GM18868 (cell line): Measurements from ENCODE around the gene CELF3.
A peak's percentile ranks its signal among the peaks of the same experiment; 100 is the strongest.

Source experiments
- ATAC-seq: cut with Tn5 transposase; IDR thresholded peaks from one replicate; pipeline ENCODE4 v1.9.1; 2021; ENCODE audit warnings: mild to moderate bottlenecking, moderate library complexity; ENCODE audit not compliant: unreplicated experiment

CELF3 gene

DNA sequence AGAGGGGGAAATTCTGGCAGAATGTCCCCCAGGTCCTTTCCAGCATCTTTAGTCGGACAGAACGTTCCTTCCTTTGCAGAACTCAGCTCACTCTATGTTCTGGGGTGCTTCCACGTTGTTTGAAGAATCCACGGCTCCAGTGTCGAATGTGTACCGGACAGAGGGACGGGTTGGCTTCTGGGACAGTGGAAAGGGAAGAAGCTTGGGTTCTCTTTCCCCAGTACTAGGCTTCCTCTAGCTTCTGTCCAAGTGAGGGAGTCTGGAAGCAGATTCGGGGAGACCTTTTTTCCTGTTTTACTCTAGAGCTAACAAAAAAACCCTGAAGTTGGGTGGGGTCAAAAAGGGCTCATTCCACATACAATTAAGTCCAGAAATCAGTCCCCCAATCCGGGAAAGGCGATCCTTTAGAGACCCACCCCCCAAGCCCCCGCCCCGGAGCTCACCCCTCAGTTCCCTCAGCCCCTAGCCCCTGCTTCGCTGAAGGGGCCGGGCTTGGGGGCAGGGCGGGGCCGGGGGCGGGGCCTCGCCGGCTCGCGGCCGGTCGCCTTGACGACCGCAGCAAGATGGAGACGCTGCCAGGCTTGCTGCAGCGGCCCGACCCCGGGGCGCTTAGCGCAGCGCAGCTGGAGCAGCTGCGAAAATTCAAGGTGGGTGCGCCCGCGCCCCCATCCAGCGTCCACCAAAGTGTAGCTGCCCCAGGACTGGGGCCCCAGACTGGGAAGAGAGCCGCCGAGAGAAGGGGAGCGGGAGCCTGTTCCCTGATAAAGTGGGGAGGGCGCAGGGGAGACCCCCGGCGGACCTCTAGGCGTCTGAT lies 4.6 kb upstream of the CELF3 start, which contains the start of gene RIIAD1:
Gene RIIAD1 (plus strand): TSS at position 549 of the 814 bp plus-strand sequence. CDS start 15 bp downstream, at position 564.
- ATAC-seq: no peak

DNA sequence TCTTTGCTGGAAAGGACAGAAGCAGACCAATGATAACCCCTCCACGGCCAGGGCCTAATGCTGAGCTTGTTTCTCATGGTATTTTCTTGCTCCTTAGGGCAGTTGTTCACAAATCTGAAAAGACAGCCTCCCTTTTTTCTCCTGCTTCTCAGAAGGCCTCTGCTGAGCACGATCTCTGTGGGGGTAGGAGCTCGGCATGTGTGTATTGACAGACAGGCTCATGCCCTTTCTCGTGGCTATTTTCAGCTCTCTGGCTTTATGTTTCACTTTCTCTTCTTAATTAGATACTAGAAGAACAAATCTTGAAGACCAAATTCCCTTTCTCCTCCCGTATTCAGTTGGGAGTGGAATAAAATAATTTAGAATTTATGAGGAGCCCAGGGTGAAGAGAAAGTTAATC lies 4.0 kb upstream of the CELF3 start:
- ATAC-seq: peak; percentile 52

DNA sequence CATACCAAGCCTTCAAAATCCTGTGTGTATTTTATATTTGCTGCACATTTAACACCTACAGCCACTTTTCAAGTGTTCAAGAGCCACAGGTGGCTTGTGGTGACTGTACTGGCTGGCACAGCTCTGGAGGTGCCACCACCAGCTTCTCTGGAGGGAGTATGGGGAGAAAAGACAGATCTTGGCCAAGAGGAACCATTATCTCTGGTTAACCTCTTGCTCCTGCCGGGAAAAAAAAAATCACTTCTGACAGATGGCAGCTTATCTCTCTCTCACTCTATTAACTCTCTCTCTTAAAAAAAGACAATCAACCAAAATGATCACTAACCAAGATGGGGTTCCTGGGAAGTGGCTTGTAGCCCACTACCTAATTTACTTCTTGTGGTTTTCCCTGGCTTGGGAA lies 3.5 kb upstream of the CELF3 start:
- no peak for ATAC-seq

DNA sequence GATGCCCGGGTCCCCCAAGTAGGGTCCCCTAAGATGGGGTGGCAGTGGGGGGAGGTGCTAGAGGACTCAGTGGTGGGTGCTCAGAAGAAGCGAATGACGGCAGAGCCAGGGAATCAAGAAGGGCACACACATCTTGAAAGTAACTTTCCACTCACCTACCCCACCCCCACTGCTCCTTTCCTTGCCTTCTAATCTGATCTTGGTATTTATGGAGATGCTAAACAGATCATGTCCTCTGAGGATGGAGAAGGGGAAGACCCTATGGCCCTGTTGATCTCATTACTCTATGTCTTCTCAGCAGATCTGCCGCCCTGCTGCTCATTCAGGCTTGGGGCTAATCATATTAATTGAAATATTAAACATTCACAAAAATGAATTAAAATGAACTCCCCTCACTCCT lies 2.1 kb upstream of the CELF3 start:
- no peak for ATAC-seq

DNA sequence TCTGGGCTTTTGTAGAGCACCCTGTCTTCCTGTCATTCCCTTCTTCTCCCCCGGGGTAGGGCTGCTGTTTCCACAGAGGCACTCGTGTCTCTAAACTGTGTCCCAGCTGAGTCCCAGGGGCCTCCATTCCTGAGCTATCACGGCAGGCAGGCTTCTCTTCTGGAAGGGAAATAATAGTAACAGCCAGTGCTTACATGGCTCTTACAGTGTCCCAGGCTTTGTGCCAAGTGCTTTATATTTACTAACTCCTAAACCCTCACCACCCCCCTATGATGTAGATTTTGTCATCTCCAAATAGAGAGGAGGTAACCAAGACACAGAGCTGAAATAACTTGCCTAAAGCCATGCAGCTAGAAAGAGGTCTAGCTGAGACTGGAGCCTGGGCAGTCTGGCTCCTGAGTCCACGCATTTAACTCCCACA lies 1.4 kb upstream of the CELF3 start:
- no peak for ATAC-seq

DNA sequence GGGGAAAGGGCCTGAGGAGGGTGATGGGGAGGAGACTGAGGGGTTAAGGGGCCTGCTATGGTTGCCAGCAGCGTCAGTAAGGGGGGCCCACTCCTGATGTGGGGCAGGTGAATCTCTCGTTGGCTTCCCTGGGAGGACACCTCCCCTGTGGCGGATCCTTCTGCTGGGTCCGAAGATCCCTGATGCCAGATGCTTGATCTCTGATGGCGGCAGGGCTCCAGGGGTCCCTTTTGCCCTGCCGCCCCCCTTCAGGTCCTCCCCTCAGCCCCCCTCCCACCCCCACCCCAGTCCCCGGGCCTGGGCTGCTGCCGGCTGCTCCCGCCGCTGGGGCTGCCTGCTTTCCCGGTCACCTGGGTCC lies 219 bp downstream of the CELF3 start:
- ATAC-seq: no peak

DNA sequence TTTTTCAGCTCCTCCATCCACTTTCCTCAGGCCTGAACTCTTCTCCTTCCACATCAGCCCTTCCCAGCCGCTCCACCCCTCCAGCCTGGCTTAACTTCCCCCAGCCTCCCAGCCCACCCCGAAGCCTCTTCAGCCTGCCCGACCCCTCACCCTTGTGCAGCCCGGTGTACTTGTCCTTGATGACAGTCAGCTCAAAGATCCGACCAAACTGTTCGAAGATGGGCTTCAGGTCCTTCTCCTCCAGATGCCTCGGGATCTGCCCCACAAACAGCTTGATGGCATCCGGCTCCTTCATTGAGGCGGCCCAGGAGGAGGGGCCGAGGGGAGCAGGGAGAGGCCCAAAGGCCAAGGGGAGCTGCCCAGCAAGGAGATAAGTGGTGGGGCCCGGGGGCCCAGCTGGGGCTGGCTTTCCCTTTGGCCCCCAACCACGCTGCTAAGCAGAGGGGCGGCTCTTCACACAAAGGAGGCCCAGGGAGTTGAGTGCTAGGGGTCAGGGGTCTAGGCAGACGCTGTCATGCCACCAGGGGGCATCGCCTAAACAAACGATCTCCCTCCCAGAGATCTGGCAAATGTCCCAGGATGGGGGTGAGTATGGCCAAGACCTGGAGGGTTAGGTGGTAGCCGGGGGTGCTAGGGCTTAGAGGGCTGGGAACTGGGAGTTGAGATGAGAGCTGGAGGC lies 738 bp downstream of the CELF3 start:
- ATAC-seq: no peak

DNA sequence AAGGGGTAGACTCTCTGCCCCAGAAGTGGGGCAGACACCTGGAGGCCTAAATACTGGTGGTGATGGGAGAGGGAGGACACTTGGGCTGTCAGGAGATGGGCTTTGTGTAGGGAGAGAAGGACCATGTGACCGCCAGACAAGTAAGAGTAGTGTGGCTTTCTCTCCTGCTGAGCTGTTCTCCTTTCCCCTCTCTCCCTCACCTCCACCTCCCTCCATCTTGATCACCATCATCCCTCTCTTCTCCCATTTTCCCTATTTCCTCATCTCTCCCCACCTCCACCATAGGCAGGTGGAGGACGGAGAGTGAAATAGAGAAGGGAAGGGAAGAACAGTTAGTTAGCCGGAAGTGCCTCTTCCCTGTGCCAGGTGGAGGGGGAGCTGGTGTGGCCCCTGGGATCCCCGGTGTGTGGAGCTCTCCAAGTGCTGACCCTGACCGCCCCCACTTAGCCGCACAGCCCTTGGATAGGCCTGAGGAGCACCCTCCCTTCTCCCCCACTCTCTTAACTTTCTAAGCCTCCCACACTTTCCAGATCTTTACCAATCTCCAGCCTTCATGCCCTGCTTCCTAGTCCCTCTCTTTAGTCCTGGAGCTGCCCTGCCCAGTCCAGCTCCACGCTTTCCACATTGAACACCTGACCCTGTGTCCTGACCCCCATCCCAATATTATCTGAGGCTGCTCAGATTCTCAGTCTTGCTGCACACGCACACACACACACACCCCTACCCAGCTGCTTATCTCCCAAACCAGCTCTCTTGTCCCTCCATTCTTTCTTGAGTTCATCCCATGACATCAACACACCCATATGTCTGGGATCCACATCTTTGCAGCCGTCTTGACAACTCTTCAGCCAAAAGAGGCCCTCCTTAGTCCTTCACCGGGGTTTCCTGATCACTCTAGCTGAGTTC lies 1.5 kb downstream of the CELF3 start:
- ATAC-seq: no peak

DNA sequence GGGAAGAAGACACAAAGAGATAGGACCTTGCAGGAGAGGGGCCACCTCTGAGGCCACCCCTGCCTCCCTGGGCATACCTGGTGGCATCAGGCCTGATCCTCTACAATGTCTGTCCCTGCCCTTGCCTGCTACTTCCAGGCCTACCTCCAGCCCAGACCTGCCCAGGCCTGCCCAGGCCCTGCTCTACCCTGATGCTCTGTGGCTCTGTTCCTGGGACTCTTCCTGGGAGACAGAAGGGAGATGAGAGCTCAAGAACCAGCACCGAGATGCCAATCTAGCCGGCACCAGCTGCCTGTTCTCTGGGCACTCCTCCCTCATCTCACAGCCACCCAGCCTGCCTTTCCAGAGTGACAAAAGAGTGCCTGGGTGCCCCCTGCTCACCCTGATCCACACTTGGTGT lies 2.7 kb downstream of the CELF3 start:
- no peak for ATAC-seq

DNA sequence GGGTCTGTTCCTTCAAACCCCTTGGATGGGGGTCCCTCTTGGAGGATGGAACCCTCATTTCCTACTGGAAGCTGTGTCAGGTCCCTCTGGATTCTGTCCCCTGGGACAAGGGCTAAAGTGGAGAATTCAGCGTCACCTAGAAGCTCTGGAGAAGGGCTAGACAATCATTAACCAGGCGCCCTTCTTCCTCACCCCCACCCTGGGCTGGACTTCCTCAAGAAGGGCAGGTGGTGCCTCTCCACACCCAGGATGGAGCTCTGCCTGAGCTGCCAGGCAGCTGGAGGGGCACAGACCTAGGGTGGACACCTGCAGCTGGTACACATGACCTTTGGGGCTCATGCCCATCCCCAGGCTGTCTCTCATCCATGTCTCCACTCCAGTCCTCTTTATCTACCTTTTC lies 3.6 kb downstream of the CELF3 start:
- no peak for ATAC-seq

DNA sequence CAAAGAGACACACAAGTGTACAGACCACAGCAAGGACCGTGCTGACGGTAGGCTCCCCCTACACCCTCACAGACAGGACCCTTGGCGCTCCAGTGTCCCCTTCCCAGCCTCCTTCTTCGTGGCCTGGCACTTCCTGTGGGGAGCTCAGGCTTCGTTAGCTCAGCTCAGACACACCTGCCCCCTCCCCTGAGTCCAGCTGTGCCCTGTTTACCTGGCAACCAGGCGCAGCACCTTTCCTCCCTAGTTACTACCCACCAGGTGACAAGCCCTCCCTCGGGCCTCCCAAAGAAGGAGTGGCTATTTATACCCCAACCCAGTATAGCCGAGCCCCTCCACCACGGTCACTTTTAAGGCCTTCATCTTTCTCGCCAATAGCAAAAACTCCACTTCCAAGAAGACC lies 4.7 kb downstream of the CELF3 start:
- ATAC-seq: no peak

DNA sequence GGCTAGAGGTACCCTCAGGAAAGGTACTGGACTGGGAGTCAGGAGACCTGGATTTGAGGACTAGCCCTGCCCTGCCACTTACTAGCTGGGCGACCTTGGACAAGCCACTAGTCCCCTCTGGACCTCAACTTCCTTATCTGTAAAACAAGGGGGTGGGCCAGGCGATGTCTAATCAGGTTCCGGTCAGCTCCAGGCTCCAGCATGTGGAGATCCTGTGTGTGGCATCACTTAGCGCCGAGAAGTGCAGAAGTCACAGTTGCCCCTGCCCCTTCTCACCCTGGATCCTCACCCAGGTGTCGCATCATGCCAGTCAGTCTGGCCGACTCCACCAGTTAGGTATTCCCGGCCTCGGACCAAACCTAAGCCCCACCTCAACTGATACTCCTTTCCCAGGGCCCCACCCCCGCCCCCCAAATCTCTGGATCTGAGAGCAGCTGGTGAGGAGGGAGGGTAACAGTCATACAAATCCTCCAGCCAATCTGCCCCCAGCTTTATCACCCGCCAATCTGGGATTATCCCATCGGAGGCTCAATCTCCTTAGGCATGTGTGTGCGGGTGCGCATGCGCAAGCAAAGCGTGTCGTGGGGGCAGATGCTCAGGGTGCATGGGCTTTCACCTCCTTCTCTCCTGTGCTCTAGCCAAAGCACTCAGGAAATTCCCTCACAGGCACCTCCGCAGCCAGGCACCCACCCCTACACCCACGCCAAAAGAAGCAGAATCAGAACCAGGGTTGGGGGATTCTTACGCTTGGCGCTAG lies 5.4 kb downstream of the CELF3 start:
- no peak for ATAC-seq

DNA sequence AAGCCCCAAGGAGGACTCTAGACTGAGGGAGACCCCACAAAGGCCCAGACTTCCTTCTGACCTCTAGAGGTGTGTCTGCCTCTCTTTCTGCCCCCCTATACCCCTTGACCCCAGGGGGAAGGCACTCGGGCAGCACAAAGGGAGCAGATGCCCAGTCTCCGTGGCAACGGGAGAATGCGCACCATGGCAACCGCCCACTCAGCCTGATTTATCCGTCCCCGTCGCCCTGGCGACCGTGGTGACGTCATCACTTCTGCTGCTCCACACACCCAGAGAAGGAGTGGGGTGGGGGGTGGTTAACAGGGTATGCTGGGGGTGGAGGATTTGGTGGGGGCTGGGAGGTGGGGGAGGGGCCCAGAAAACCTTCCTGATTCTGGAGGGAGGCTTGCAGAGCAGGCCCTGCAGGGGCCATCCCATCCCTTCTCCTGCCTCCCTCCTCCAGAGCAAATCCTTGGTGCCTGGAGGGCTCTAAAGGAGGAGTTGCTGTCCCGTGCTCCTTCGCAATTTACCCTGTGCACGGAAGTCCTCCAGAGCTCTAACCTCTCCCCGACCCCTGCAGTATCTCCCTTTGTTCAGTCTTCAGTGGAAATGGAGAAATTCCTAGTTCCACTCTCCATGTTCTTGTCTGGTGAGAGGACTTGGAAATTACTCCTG lies 6.3 kb downstream of the CELF3 start:
- ATAC-seq: no peak

DNA sequence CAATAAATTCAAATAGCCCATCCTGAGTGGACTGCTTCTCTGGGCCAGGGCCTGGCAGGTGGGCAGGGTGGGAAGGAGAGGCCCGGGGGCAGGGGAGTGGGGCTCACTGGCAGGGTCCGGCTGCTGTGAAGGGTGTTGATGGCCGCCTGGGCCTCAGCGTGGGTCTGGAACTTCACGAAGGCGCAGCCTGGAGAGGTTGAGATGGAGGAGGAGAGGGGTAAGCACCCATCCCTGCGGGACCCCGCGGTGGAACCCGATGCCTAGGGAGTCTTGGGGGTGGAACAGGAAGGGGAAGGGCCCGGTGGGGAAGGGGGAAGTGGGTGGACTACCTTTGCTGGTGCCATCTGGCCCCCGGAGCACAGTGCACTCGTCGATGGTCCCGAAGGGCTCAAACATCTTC lies 7.7 kb downstream of the CELF3 start:
- no peak for ATAC-seq

DNA sequence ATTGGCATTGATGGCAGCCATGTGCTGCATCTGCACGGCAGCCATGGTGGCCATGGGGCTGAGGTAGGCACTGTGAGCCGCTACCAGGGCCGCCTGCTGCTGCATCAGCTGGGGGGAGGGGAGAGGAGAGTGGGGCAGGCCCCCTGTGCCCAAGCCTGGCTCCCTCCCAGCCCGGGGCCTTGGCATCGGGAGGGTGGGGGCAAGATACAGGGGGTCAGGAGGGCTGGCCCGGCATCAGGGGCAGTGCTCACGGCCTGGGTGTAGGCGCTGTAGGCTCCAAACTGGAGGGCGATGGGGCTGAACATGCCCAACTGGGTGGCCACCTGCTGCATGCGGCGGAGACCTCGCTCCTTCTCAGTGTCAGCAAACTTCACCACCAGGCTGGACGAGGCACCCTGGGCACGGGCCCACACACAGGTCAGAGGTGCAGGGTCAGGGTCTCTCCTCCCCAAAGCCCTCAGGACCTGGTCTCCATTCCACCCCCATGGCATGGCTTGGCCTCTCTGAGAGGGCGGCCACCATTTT lies 9.0 kb downstream of the CELF3 start:
- no peak for ATAC-seq

DNA sequence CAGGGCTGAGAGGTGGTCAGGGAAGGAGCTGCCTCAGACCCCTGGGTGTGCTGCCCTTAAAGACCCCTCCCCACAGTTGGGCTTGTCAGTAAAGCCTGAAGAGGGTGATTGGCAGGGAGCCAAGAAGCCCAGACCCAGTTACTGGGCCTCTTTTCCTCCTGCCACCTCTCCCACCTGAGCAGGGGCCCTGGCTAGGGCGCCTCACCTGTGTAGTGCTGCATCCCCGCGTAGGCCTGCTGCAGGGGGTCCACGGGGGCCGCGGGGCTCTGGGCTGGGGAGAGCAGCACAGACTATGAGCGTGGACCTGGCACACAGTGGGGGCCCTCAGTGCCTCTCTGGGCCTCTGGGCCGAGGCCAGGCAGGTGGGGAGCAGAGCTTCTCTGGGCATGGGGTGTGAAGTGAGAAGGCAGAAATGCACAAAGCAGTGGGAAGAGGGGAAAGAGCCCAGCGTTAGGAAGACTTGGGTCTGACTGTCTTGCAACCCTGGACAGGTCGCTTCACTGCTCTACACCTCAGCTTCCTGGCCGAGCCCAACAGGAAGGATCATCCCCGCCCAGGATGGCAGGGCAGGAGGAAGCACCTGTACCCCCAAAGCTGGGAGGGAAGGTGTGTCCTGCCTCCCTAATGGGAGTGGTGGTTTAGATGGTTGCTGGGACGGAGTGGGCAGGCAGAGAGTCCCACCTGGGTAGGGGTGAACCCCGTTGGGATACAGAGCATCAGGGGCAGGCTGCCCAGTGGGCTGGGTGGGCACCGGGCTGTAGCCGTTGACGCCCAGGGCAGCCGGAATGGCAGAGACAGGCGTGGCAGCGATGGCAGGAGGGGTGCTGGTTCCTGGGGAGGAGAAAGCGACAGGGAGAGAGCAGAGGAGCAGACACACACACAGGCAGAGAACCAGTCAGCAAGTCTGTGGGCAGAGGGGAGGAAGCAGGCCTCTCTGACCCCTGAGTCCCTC lies 9.9 kb downstream of the CELF3 start:
- no peak for ATAC-seq

DNA sequence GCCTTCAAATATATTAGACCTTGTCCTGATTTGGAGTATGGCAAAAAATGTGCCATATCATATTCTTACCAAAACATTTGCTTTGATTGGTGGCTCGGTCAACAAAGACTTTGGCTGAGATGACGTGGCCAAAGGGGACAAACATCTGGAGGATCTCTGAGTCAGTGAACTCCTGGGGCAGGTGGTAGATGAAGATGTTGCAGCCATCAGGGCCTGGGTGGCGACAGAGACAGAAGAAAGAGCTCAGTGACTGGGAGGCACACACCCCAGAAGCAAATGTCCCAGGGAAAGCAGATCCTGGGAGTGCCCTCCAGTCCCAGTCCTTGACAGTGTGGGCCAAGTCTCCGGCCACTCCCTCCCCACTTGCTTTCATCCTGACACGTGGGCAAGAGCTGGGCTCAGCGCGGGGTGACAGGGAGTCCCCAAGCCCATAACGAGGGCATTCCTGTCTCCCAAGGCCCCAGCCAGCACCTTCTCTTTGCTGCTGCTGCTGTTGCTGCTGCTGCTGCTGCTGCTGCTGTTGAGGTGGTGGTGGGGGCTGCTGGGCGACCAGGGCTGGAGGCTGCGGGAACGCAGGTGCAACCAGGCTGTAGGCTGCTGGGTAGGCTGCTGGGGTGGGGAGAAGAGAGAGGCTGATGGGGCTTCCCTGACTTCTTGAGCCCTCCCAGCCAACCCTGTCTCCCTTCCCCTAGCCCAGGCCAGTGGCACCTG lies 10.7 kb downstream of the CELF3 start:
- no peak for ATAC-seq

DNA sequence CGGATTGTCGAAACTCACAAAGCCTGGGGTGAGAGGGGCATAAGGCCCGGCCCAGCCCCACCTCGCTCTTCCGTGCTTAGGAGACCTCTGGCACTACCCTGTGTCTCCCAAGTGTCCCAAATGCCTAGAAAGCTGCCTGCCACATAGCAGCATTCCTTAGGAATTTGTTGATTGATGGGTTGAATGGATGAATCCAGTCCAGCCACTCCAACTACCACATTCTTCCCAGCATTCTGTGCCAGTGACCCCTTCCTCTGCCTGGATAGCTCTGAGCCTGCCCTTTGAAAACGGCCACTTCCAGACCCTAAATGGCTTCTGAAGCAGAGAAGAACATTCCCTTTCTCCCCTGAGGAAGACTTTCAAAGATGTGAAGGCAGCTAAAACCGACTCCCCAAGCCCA lies 11.5 kb downstream of the CELF3 start:
- no peak for ATAC-seq
